NCI-H2196 (cell line): Measurements from ENCODE around the gene MSMO1.

Experiments used
- DNase-seq: peaks from one replicate; lab custom pipeline; 2025; ENCODE audit not compliant: unreplicated experiment; lab: John Stamatoyannopoulos, UW

Gene MSMO1

GRCh38 chr4:165359506-165359905, 32.0 kb downstream of the MSMO1 start:
- DNase-seq: no peak

- DNase-seq: no peak
Observed at GRCh38 chr4:165360041-165360695, 32.7 kb downstream of the MSMO1 start.

GRCh38 chr4:165360985-165361670, 33.7 kb downstream of the MSMO1 start:
- no peak for DNase-seq

GRCh38 chr4:165361810-165362209, 34.3 kb downstream of the MSMO1 start:
- DNase-seq: no peak

GRCh38 chr4:165364452-165365080, 37.1 kb downstream of the MSMO1 start:
- no peak for DNase-seq

- DNase-seq: no peak
Observed at GRCh38 chr4:165367040-165367439, 39.6 kb downstream of the MSMO1 start.

- no peak for DNase-seq
Observed at GRCh38 chr4:165368114-165368513, 40.6 kb downstream of the MSMO1 start.

GRCh38 chr4:165368567-165368966, 41.1 kb downstream of the MSMO1 start:
- DNase-seq: no peak

- no peak for DNase-seq
Observed at GRCh38 chr4:165369522-165369921, 42.1 kb downstream of the MSMO1 start.

- DNase-seq: no peak
Observed at GRCh38 chr4:165370530-165370929, 43.1 kb downstream of the MSMO1 start.

GRCh38 chr4:165375465-165375864, 48.0 kb downstream of the MSMO1 start:
- no peak for DNase-seq

- DNase-seq: no peak
Observed at GRCh38 chr4:165378398-165378744, 50.9 kb downstream of the MSMO1 start.

- peak; percentile 48 for DNase-seq
Observed at GRCh38 chr4:165378745-165379677, 51.5 kb downstream of the MSMO1 start, which contains the start of gene CPE. Gene CPE, plus strand, starts transcription at chr4:165379008. Its CDS starts 214 bp downstream, at chr4:165379222.

GRCh38 chr4:165379678-165380064, 52.2 kb downstream of the MSMO1 start:
- no peak for DNase-seq

GRCh38 chr4:165380805-165381204, 53.3 kb downstream of the MSMO1 start:
- DNase-seq: no peak

- no peak for DNase-seq
Observed at GRCh38 chr4:165381821-165382373, 54.4 kb downstream of the MSMO1 start.

- DNase-seq: no peak
Observed at GRCh38 chr4:165382640-165383039, 55.2 kb downstream of the MSMO1 start.

- no peak for DNase-seq
Observed at GRCh38 chr4:165383591-165384073, 56.2 kb downstream of the MSMO1 start.

- DNase-seq: no peak
Observed at GRCh38 chr4:165384186-165384585, 56.7 kb downstream of the MSMO1 start.

GRCh38 chr4:165384598-165384997, 57.1 kb downstream of the MSMO1 start:
- DNase-seq: no peak

GRCh38 chr4:165385126-165385525, 57.7 kb downstream of the MSMO1 start:
- DNase-seq: no peak
